ENCODE results near the gene ACAA1. TPM values are rescaled to one million over a fixed set of nuclear protein-coding genes. Genes with fewer than 3 reads are reported as not detected.

Gene ACAA1
- total and polyA plus RNA-seq, 2 donors (not counting 1 experiment from before 2014, with no cell fraction given), result 98.4 to 143 TPM

DNA sequence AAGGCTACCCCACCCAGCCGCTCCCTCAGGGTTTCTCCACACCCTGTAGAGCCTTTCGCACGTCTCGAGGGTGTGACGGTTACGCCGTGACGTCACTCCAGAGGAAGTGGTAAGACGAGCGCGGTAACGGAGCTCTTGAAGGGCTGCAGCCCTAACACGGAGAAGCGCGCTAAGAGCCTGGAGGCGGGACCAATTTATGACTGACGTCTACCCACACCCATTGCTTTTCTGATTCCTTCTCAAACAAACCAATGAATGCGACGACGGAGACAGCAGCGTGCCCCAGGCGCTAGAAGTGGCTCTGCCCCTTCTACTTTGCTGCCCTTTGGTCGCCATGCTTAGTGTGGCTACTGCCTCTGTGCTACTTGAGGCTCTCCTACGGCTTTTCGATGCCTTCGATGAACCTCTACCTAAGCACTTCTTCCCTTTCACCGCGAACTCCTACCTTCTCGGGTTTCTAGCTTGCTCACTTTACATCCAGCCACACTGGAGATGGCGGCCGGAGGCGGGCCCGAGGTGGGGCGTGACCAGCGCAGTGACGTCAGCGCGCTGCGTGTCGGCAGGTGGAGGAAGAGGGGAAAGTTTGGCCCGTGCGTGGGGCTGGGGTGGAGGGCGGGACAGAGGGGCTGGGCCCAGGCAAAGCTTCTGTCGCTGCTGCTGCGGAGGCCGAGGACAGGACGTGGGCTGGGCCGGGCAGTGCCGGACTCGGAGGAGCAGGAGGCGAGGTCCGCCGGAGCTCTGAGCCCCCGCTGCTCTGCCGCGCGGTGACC lies 28.2 kb upstream of the ACAA1 start, which contains the start of gene OXSR1:
OXSR1 (plus strand) TSS at position 586 of the 770 bp plus-strand sequence. CDS start 340 bp downstream, outside the sequence.
- Mint-ChIP-seq H3K4me1 (peaks cover 50% of the 10 kb centered on the region), H3K27me3 (no peaks in the 10 kb centered on the region), H3K9me3 (ENCODE audit: insufficient read depth) (no peaks in the 10 kb centered on the region), H3K27ac (peak within 1 kb of the TSS; percentile 100), H3K4me3 (peak within 1 kb of the TSS; percentile 94)
- H3K4me1 ChIP-seq (ENCODE audit: control insufficient read depth in 2 of 2, insufficient read depth in 2 of 2, low read length in 2 of 2), result peaks cover 21 to 28% of the 10 kb centered on the region in 2 donors
- WGBS (ENCODE audit: insufficient coverage), result under 1% methylated on average over 53 of the region's 57 CpGs
- H3K27me3 ChIP-seq (replicated peaks in 1 of 4; ENCODE audit: control extremely low read depth in 1 of 4, control insufficient read depth in 3 of 4, insufficient read depth in 4 of 4, low read length in 3 of 4), result no peaks in the 10 kb centered on the region
- peak within 1 kb of the TSS; percentile 74 for H2AFZ ChIP-seq (ENCODE audit: insufficient read depth, low read depth, low read length, poor library complexity, severe bottlenecking)
- peaks cover 47% of the 10 kb centered on the region for H3K79me2 ChIP-seq (ENCODE audit: control insufficient read depth, insufficient read depth, low read length)
- no peaks in the 10 kb centered on the region for H3K9me3 ChIP-seq (ENCODE audit: control extremely low read depth in 1 of 3, control insufficient read depth in 2 of 3, insufficient read depth in 1 of 3, low read length in 2 of 3)
- H3K27ac ChIP-seq (ENCODE audit: low read length in 2 of 2), result peak within 1 kb of the TSS; percentile 98 to 100
- H3K9ac ChIP-seq (ENCODE audit: low read length), result peak within 1 kb of the TSS; percentile 84
- H4K20me1 ChIP-seq (ENCODE audit: control insufficient read depth, insufficient read depth, low read length, poor library complexity, severe bottlenecking), result peaks cover 25% of the 10 kb centered on the region
- intact Hi-C loops (cut with micrococcal nuclease), result loop anchor here (1.0 to 10.0 kb wide), 4 partner anchors 28 to 1242 kb away; partner anchors contain the start of genes ACAA1, RPSA, SCN11A and WDR48
- peak within 1 kb of the TSS; percentile 93 for H3K4me2 ChIP-seq (replicated peaks; ENCODE audit: low read depth, low read length, poor library complexity, severe bottlenecking)
- no peaks in the 10 kb centered on the region for H3K36me3 ChIP-seq (replicated peaks in 1 of 2; ENCODE audit: control extremely low read depth in 1 of 2, control insufficient read depth in 1 of 2, extremely low read depth in 1 of 2, insufficient read depth in 2 of 2, low read length in 1 of 2)
- CTCF ChIA-PET, result interaction anchor here (0.6 to 4.3 kb wide), 15 partner anchors 10 to 490 kb away, joined by 3 to 41 read pairs (median 4); partner anchors contain the start of genes ACAA1 and MYD88
- POLR2A ChIA-PET, result interaction anchor here (0.7 to 4.9 kb wide), 6 partner anchors 16 to 1172 kb away, joined by 3 to 75 read pairs (median 4); partner anchors contain the start of genes ACAA1, EPM2AIP1, MLH1 and MYD88
- DNase-seq (peak; percentile 99), ATAC-seq (ENCODE audit: low read depth) (peak; percentile 89)
- TF ChIP-seq, protein P1, sequence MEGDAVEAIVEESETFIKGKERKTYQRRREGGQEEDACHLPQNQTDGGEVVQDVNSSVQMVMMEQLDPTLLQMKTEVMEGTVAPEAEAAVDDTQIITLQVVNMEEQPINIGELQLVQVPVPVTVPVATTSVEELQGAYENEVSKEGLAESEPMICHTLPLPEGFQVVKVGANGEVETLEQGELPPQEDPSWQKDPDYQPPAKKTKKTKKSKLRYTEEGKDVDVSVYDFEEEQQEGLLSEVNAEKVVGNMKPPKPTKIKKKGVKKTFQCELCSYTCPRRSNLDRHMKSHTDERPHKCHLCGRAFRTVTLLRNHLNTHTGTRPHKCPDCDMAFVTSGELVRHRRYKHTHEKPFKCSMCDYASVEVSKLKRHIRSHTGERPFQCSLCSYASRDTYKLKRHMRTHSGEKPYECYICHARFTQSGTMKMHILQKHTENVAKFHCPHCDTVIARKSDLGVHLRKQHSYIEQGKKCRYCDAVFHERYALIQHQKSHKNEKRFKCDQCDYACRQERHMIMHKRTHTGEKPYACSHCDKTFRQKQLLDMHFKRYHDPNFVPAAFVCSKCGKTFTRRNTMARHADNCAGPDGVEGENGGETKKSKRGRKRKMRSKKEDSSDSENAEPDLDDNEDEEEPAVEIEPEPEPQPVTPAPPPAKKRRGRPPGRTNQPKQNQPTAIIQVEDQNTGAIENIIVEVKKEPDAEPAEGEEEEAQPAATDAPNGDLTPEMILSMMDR (IDR thresholded peaks at IDR 0.05), result no peak
- no peak for TF ChIP-seq EZH2 (IDR thresholded peaks at IDR 0.05; ENCODE audit: borderline replicate concordance, insufficient read depth, low read depth, low read length, poor library complexity, severe bottlenecking)
- H3K4me3 ChIP-seq (ENCODE audit: control extremely low read depth in 1 of 5, extremely low read depth in 1 of 5, insufficient read depth in 1 of 5, low read depth in 2 of 5, low read length in 4 of 5), result peak within 1 kb of the TSS; percentile 64 to 97 (median 85)

Measured in B cell (primary cell).